H9 (cell line): ENCODE results near the gene GATA2. TPM values are rescaled to one million over a fixed set of nuclear protein-coding genes. Genes with fewer than 3 reads are reported as not detected.

Experiments
- DNase-seq: peaks from one replicate; pipeline ENCODE4 v3.0.0-alpha.2; 2017
- H2AFZ ChIP-seq: one replicate; pipeline ENCODE4 v1.6.1; 2013; ENCODE audit warnings: mild to moderate bottlenecking, low read length, control low read depth, moderate library complexity
- H2AK5ac ChIP-seq: 2 replicates; pipeline ENCODE4 v1.6.1; 2013; ENCODE audit warnings: low read length, control low read depth, mixed read lengths; ENCODE audit not compliant: insufficient read length
- H2BK120ac ChIP-seq: one replicate; pipeline ENCODE4 v1.6.1; 2013; ENCODE audit warnings: low read depth, mild to moderate bottlenecking, low read length, control low read depth, inconsistent platforms; ENCODE audit not compliant: poor library complexity, severe bottlenecking
- H2BK12ac ChIP-seq: 2 replicates; pipeline ENCODE4 v1.6.1; 2013; ENCODE audit warnings: low read length, control low read depth, mixed read lengths, low read depth; ENCODE audit not compliant: insufficient read length
- H2BK15ac ChIP-seq: 2 replicates; pipeline ENCODE4 v1.6.1; 2013; ENCODE audit warnings: low read depth, low read length, control low read depth
- H2BK20ac ChIP-seq: one replicate; pipeline ENCODE4 v1.6.1; 2013; ENCODE audit warnings: low read depth, mild to moderate bottlenecking, low read length, control low read depth, inconsistent platforms; ENCODE audit not compliant: poor library complexity, severe bottlenecking
- H2BK5ac ChIP-seq: 2 replicates; pipeline ENCODE4 v1.6.1; 2013; ENCODE audit warnings: low read length, control low read depth, mixed read lengths; ENCODE audit not compliant: insufficient read length
- H3K14ac ChIP-seq: 2 replicates; pipeline ENCODE4 v1.6.1; 2013; ENCODE audit warnings: low read length, control low read depth; ENCODE audit not compliant: insufficient read depth
- H3K18ac ChIP-seq: 2 replicates; pipeline ENCODE4 v1.6.1; 2013; ENCODE audit warnings: low read depth, mild to moderate bottlenecking, mixed read lengths, low read length, control low read depth; ENCODE audit not compliant: insufficient read length
- H3K23ac ChIP-seq: 2 replicates; pipeline ENCODE4 v1.6.1; 2013; ENCODE audit warnings: low read length, control low read depth, mixed read lengths, low read depth; ENCODE audit not compliant: insufficient read length
- H3K23me2 ChIP-seq: 2 replicates; pipeline ENCODE4 v1.6.1; 2013; ENCODE audit warnings: low read depth, mild to moderate bottlenecking, mixed read lengths, low read length, control low read depth; ENCODE audit not compliant: insufficient read length, poor library complexity, severe bottlenecking
- H3K27ac ChIP-seq: 2 replicates; pipeline ENCODE4 v1.5.1; 2013; ENCODE audit warnings: low read length, control low read depth, mixed read lengths, low read depth; ENCODE audit not compliant: insufficient read length
- H3K27me3 ChIP-seq: 2 replicates; pipeline ENCODE4 v1.6.1; 2013; ENCODE audit warnings: low read length, control low read depth, inconsistent platforms; ENCODE audit not compliant: insufficient read depth
- H3K4ac ChIP-seq: 2 replicates; pipeline ENCODE4 v1.6.1; 2013; ENCODE audit warnings: low read depth, mild to moderate bottlenecking, control low read depth, inconsistent platforms, low read length, moderate library complexity
- H3K4me1 ChIP-seq: 2 replicates; pipeline ENCODE4 v1.6.1; 2013; ENCODE audit warnings: low read length, control low read depth, inconsistent platforms; ENCODE audit not compliant: insufficient read depth
- H3K4me2 ChIP-seq: 2 replicates; pipeline ENCODE4 v1.6.1; 2013; ENCODE audit warnings: low read length, control low read depth, mixed read lengths; ENCODE audit not compliant: insufficient read length, insufficient read depth
- H3K56ac ChIP-seq: 2 replicates; pipeline ENCODE4 v1.6.1; 2013; ENCODE audit warnings: low read depth, mild to moderate bottlenecking, mixed read lengths, low read length, control low read depth; ENCODE audit not compliant: insufficient read length
- H3K79me1 ChIP-seq: 2 replicates; pipeline ENCODE4 v1.6.1; 2013; ENCODE audit warnings: low read depth, mild to moderate bottlenecking, moderate library complexity, low read length, control low read depth, inconsistent platforms; ENCODE audit not compliant: insufficient read depth, poor library complexity, severe bottlenecking
- H3K79me2 ChIP-seq: 2 replicates; pipeline ENCODE4 v1.6.1; 2013; ENCODE audit warnings: low read length, control low read depth, inconsistent platforms; ENCODE audit not compliant: insufficient read depth
- H3K9ac ChIP-seq: 2 replicates; pipeline ENCODE4 v1.6.1; 2013; ENCODE audit warnings: low read length, control low read depth, mixed read lengths; ENCODE audit not compliant: insufficient read length; ENCODE audit errors: extremely low read depth
- H3K9me3 ChIP-seq: one replicate; pipeline ENCODE4 v1.6.1; 2013; ENCODE audit warnings: low read depth, low read length, inconsistent platforms; ENCODE audit not compliant: control insufficient read depth
- H3T11ph ChIP-seq: one replicate; pipeline ENCODE4 v1.6.1; 2013; ENCODE audit warnings: mild to moderate bottlenecking, low read length, control low read depth, inconsistent platforms
- H4K20me1 ChIP-seq: one replicate; pipeline ENCODE4 v1.6.1; 2013; ENCODE audit not compliant: control insufficient read depth, insufficient read length, insufficient read depth
- H4K5ac ChIP-seq: 2 replicates; pipeline ENCODE4 v1.6.1; 2013; ENCODE audit warnings: low read depth, mild to moderate bottlenecking, mixed read lengths, low read length, control low read depth; ENCODE audit not compliant: insufficient read length
- H4K8ac ChIP-seq: replicated peaks from 2 replicates; pipeline ENCODE4 v1.6.1; 2013; ENCODE audit warnings: low read length, control low read depth, mixed read lengths, low read depth; ENCODE audit not compliant: insufficient read length
- H4K91ac ChIP-seq: 2 replicates; pipeline ENCODE4 v1.6.1; 2013; ENCODE audit warnings: low read depth, mild to moderate bottlenecking, moderate library complexity, mixed read lengths, low read length, control low read depth; ENCODE audit not compliant: insufficient read length
- H3K27ac Mint-ChIP-seq, 3 experiments: 2 replicates in 2 of 3; 3 replicates in 1 of 3; pipeline ENCODE4 v1.8.0; 2020 to 2021; ENCODE audit warnings: mixed read lengths in 3 of 3, mild to moderate bottlenecking in 1 of 3, moderate library complexity in 1 of 3
- H3K27me3 Mint-ChIP-seq: 2 replicates; pipeline ENCODE4 v1.8.0; 2021; ENCODE audit warnings: low read depth, mild to moderate bottlenecking, moderate library complexity, mixed read lengths
- H3K36me3 Mint-ChIP-seq, 3 experiments: 2 replicates in 2 of 3; 3 replicates in 1 of 3; pipeline ENCODE4 v1.8.0; 2020 to 2021; ENCODE audit warnings: low read depth in 3 of 3, mixed read lengths in 3 of 3; ENCODE audit not compliant: insufficient read depth in 1 of 3
- H3K4me1 Mint-ChIP-seq, 2 experiments: 2 replicates each; pipeline ENCODE4 v1.8.0; 2020; ENCODE audit warnings: mixed read lengths in 2 of 2
- H3K4me3 Mint-ChIP-seq, 2 experiments: 2 replicates in 1 of 2; 3 replicates in 1 of 2; pipeline ENCODE4 v1.8.0; 2020 to 2021; ENCODE audit warnings: mild to moderate bottlenecking in 2 of 2, mixed read lengths in 2 of 2, moderate library complexity in 1 of 2
- H3K9me3 Mint-ChIP-seq, 2 experiments: 2 replicates in 1 of 2; 3 replicates in 1 of 2; pipeline ENCODE4 v1.8.0; 2020; ENCODE audit warnings: mild to moderate bottlenecking in 2 of 2, mixed read lengths in 2 of 2, moderate library complexity in 1 of 2
- WGBS: extraction: QIAGEN DNeasy Blood & Tissue Kit; methylation state at CpG from one replicate; pipeline ENCODE4 v1.1.7; 2013; ENCODE audit warnings: missing lambda C conversion rate, low lambda C conversion rate, mixed read lengths; ENCODE audit not compliant: insufficient read length; ENCODE audit errors: extremely low coverage; 5-methylcytosine and 5-hydroxymethylcytosine counted together
- total RNA-seq: library from RNA; stranded (reverse); gene quantifications from 2 replicates; pipeline ENCODE4 v1.2.1, GENCODE V29; 2021
- TF ChIP-seq, protein P1 (sequence below): fragments of 200-600 bp; sonication (generic); conservative IDR thresholded peaks from 3 replicates; pipeline ENCODE4 v1.8.0; 2021; ENCODE audit warnings: antibody characterized with exemption, mild to moderate bottlenecking

Gene GATA2
- total RNA-seq, 1 experiment from 2014 or later, result 1.9 TPM

DNA sequence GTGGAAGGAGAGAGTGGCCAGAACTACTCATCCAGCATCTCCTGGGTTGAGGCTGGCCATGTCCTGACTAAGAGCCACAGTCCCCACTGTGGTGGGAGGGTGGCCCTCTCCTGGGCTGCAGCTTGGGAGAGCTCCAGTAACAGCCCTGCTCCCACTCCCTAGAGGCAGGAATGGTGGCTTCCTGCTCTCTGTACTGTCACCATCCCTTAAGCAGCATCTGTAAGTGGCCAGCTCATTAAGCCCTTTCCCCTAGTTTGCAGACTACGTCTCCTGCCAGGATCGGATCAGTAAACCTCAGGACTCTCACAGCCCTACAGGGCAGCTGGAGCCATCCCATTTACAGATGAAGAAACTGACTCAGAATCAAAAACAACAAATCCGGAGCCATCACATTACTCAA is 56.8 kb downstream of the GATA2 start:
- Histone ChIP-seq H3K4me1 (peaks cover 2% of the 10 kb centered on the region; the same call in 1 of the 2 replicates), H2BK5ac (no peak overlapping the region), H3K9me3 (no peaks in the 10 kb centered on the region), H2BK120ac (no peak overlapping the region), H3K18ac (no peak overlapping the region), H2BK20ac (no peak overlapping the region), H2BK12ac (no peak overlapping the region), H3K23ac (no peak overlapping the region), H3K27ac (no peak overlapping the region), H3K9ac (no peak overlapping the region), H3K56ac (no peak overlapping the region), H2AK5ac (no peak overlapping the region), H3K4me2 (no peak overlapping the region), H3K14ac (no peak overlapping the region), H3K79me2 (no peaks in the 10 kb centered on the region), H3T11ph (no peak overlapping the region), H4K91ac (no peak overlapping the region), H2AFZ (no peak overlapping the region), H3K23me2 (peaks cover 7% of the 10 kb centered on the region), H3K27me3 (peaks cover 8% of the 10 kb centered on the region; the same call in 1 of the 2 replicates), H3K79me1 (no peaks in the 10 kb centered on the region), H4K5ac (no peak overlapping the region), H3K4ac (no peak overlapping the region), H2BK15ac (no peak overlapping the region), H4K20me1 (no peaks in the 10 kb centered on the region), H4K8ac (no peak overlapping the region)
- Mint-ChIP-seq H3K9me3 (no peaks in the 10 kb centered on the region; a peak in 1 of 5 replicates), H3K27ac (no peak overlapping the region), H3K4me3 (no peak overlapping the region), H3K27me3 (peaks cover 76% of the 10 kb centered on the region), H3K36me3 (no peaks in the 10 kb centered on the region), H3K4me1 (peaks cover 45 to 51% of the 10 kb centered on the region in 2 experiments)
- DNase-seq, result no peak
- TF ChIP-seq, protein P1, sequence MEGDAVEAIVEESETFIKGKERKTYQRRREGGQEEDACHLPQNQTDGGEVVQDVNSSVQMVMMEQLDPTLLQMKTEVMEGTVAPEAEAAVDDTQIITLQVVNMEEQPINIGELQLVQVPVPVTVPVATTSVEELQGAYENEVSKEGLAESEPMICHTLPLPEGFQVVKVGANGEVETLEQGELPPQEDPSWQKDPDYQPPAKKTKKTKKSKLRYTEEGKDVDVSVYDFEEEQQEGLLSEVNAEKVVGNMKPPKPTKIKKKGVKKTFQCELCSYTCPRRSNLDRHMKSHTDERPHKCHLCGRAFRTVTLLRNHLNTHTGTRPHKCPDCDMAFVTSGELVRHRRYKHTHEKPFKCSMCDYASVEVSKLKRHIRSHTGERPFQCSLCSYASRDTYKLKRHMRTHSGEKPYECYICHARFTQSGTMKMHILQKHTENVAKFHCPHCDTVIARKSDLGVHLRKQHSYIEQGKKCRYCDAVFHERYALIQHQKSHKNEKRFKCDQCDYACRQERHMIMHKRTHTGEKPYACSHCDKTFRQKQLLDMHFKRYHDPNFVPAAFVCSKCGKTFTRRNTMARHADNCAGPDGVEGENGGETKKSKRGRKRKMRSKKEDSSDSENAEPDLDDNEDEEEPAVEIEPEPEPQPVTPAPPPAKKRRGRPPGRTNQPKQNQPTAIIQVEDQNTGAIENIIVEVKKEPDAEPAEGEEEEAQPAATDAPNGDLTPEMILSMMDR, result no peak
- no CpG with 5 or more reads among the region's 3 CpGs for WGBS
